Neural cell (in vitro differentiated cells): ENCODE measurements around the gene JMJD1C.

Experiments
- CTCF ChIP-seq: fragments of 450-650 bp; IDR thresholded peaks from 2 replicates; pipeline ENCODE4 v1.5.1; 2014; ENCODE audit warnings: antibody characterized with exemption, mild to moderate bottlenecking, moderate library complexity; ENCODE audit not compliant: poor library complexity, severe bottlenecking
- RAD21 ChIP-seq: fragments of 450-650 bp; conservative IDR thresholded peaks from 2 replicates; pipeline ENCODE4 v1.6.1; 2014; ENCODE audit warnings: antibody characterized with exemption, mild to moderate bottlenecking, moderate library complexity

- TF ChIP-seq RAD21 (no peak), CTCF (no peak)
Observed at GRCh38 chr10:63452524-63452923, 13.3 kb downstream of the JMJD1C start.
